Measurements from ENCODE around the gene LRFN5.
"Not testable (repeated sequence)": the region's sequence is repeated elsewhere in the genome, so short reads cannot be mapped to it uniquely, and the experiment has no call there.

Gene LRFN5

DNA sequence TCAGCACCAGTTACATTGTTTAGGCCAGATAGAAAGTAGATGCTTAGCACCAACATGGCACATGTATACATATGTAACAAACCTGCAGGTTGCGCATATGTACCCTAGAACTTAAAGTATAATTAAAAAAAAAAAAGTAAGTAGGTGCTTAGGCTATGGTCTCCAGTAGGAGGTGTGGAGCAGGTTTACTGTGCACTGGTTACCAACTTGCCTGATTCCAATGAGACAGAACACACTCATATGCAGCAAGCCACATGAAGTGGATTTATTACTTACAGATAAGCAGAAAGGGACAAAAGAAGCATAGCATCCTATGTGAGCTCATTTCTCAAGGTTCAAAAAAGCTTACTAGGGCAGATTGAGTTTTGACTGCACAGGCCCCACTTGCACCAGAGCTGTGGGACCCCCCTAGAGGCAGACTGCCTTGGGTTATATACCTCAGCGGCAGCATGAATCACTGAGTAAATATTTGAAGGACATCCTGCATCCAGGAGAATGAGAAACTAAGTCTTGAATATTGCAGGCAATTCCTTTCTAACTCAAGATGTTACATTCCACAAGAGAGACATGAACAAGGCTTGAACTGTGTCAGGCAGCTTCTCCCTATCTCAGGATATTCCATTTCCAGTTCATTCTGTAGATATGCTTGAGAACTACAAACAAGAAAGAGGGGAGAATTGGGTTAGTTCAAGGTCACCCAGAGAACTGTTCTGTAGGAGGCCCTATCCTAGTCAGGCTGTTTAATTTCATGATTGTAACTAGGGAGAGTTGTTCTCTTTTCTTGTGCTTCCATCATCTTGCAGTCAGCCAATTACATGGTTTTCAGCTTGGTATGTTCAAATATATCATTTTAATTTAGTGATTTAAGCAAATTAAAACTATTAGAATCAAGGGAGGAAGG is 30.1 kb downstream of the LRFN5 start:
- no peak for DNase-seq

DNA sequence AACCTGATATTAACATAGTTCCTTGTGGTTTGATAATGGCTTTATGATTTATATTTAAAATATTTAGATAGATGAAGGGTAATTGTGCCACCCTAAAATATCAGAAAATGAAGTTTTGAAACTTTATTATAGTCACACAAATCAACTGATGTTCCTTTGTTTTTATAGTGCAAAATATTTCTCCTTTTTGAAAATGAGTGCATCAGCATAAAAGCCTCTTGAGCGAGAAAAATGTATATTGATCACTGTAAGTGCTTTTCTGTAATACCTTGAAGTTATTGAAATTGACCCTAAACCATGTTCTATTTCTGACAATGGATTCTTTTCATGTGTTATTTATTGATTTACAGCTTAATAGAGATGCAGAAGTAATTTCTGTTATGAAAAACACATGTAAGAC is 35.0 kb downstream of the LRFN5 start:
- DNase-seq, result no peak

GRCh38 chr14:41642367-41642766 is 35.7 kb downstream of the LRFN5 start:
- no peak for DNase-seq

GRCh38 chr14:41642789-41643188 is 36.1 kb downstream of the LRFN5 start:
- no peak for DNase-seq

- no peak for DNase-seq
These were observed 37.9 kb downstream of the LRFN5 start for GRCh38 chr14:41644606-41645005.

DNA sequence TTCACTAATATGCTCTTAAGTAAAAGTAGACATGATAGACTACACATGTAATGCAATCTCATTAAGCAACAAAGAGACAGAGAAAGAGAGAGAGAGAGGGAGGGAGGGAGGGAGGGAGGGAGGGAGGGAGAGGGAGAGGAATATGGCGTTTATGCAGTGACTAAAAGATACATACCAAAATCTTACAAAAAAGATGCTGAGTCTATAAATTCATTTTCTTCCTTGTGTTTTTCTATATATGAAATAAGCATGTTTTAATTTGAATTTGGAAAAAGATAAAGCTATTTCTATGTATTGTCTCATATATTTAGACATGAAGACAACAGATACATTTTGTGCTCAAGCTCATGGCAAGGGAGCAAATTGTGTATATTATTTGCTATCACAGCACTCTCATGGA is 44.1 kb downstream of the LRFN5 start:
- DNase-seq, result no peak

GRCh38 chr14:41654196-41654595 is 47.5 kb downstream of the LRFN5 start:
- no peak for DNase-seq

DNA sequence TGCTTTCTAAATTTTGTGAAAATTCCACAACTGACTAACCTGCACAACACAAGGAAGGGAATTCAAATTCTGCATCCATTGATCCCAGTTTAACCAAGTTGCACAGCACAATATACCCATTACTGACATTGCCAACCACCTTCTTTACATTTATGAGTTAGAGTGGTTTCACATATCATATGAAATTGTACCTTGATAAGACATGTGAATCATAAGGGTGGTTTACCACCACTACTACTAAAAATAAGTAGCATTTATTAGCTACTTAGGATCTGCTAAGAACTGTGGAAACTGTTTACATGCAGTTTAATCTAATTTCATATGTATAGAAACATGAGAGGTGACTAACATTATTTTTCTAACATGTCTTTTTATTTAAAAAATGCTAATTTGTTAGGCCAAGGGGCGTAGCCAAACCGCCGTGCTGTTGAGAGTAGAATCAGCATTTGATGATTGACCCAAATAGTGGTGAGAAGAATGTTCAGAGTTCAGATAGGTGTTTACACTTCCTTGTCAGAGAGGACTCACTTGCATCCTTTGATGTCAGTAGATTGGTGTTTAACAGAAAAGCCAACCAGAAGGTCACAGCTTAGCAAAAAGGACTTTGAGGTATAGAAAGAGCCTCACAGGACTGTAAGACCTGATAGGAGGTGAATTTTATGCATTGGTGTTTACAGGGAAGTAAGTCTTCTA is 56.2 kb downstream of the LRFN5 start:
- no peak for DNase-seq

DNA sequence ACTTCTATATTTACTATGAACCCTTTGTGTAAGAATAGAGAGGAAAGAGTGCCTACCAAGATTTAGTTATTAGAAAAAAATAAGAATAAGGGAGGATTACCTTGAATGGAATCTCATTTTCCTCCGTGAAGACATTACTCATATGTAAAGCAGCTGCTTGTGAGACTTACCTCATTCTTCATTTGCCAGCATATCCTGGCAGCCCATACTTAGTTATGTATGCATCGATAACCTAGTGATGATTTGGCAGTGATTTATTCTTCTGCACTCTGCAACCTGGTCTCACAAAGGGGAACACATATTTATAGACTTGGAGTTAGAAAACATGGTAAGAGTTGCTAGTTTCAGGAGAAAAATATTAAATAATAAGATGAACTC is 56.8 kb downstream of the LRFN5 start:
- no peak for DNase-seq

DNA sequence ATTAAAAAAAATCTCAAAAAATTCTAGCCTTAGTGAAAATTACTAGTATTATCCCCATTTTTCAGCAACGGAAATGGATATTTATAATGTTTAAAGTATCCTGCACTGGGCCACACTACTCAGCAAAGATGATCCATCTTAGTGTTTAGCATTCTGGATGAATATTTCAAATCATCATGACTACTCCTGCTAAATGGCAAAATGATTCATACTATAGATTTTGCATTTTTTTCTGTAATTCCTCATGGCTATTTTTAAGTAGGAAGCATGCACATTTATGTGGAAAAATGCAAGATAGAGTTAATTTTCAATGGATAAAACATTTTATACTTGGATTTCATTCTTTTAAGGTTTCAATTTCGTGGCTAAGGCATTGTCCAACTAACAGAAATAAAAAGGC is 59.6 kb downstream of the LRFN5 start:
- no peak for DNase-seq

DNA sequence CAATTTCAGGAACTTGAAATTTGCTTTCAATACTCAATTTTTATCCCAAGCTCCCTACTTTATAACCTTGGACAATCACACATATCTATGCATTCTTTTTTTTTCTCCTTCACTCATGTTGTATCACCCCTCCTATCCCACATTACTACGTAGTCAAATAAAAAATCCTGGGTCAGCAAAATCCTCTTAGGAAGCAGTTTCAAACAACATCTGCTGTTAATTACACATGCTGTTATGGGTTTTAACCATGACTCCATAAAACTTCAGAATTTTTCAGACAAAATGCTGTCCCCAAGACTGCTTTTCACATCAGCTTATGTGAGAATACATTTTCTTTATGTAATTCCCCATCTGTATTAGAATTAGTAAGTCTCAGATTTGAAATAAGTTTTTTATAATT is 61.7 kb downstream of the LRFN5 start:
- DNase-seq, result no peak

- DNase-seq, result not testable (repeated sequence)
These were observed 66.9 kb downstream of the LRFN5 start for GRCh38 chr14:41673601-41674000.

GRCh38 chr14:41674511-41674971 is 67.9 kb downstream of the LRFN5 start:
- DNase-seq, result not testable (repeated sequence)

- no peak for DNase-seq
These were observed 92.8 kb downstream of the LRFN5 start for GRCh38 chr14:41699486-41699885.

- DNase-seq, result peak; percentile 35 to 76 (median 64)
These were observed 111.9 kb downstream of the LRFN5 start for GRCh38 chr14:41718477-41719166.

- no peak for DNase-seq
These were observed 132.5 kb downstream of the LRFN5 start for GRCh38 chr14:41739203-41739602.

- no peak for DNase-seq
These were observed 136.5 kb downstream of the LRFN5 start for GRCh38 chr14:41743140-41743539.

DNA sequence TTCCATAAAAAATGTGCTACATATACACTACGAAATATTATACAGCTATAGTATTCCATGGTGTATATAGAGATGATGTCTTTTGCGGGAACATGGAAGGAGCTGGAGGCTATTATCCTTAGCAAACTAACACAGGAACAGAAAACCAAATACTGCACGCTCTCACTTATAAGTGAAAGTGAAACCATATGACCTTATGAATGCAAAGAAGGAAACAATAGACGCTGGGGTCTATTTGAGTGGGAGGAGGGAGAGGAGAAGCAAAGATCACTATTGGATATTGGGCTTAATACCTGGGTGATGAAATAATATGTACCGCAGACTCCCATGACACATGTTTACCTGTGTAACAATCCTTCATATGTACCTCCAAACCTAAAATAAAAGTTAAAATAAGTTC is 142.8 kb downstream of the LRFN5 start:
- peak in 1 of 4 experiments; percentile 5 for DNase-seq

DNA sequence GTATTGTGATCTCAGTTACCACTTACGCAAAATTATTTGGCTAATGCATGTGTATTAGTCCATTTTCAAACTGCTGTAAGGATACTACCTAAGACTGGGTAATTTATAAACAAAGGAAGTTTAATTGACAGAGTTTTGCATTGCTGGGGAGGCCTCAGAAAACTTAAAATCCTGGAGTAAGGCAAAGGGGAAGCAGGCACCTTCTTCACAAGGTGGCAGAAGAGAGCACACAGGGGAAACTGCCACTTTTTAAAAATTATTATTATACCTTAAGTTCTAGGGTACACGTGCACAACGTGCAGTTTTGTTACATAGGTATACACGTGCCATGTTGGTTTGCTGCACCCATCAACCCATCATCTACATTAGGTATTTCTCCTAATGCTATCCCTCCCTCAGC is 143.9 kb downstream of the LRFN5 start:
- DNase-seq, result not testable (repeated sequence)

GRCh38 chr14:41758011-41758665 is 151.5 kb downstream of the LRFN5 start:
- DNase-seq, result no peak

- no peak for DNase-seq
These were observed 154.5 kb downstream of the LRFN5 start for GRCh38 chr14:41761204-41761603.

- DNase-seq, result no peak
These were observed 160.1 kb downstream of the LRFN5 start for GRCh38 chr14:41766772-41767171.
